ENCODE data around the gene TUBA3D.
"Not testable (repeated sequence)": the region's sequence is repeated elsewhere in the genome, so short reads cannot be mapped to it uniquely, and the experiment has no call there.

The TUBA3D gene

GRCh38 chr2:131530626-131531344, 54.9 kb downstream of the TUBA3D start:
- not testable (repeated sequence) for H3K27me3 ChIP-seq (replicated peaks; ENCODE audit: control insufficient read depth, insufficient read depth, low read length)

GRCh38 chr2:131531547-131532185, 55.7 kb downstream of the TUBA3D start:
- not testable (repeated sequence) for H3K4me1 ChIP-seq (ENCODE audit: control insufficient read depth, insufficient read depth, low read length); H3K4me3 ChIP-seq (ENCODE audit: low read length); DNase-seq (ENCODE audit: low read depth); H3K9me3 ChIP-seq (ENCODE audit: control insufficient read depth, low read length); H3K27me3 ChIP-seq (replicated peaks; ENCODE audit: control insufficient read depth, insufficient read depth, low read length); H3K36me3 ChIP-seq (ENCODE audit: control insufficient read depth, insufficient read depth, low read length, severe bottlenecking); H3K9ac ChIP-seq (ENCODE audit: low read length)

More at GRCh38 chr2:131530626-131531344, 54.9 kb downstream of the TUBA3D start:
- H3K4me1 ChIP-seq (ENCODE audit: control insufficient read depth, insufficient read depth, low read length); DNase-seq (ENCODE audit: low read depth); H3K9me3 ChIP-seq (ENCODE audit: control insufficient read depth, low read length); H3K4me3 ChIP-seq (ENCODE audit: low read length); H3K9ac ChIP-seq (ENCODE audit: low read length); H3K36me3 ChIP-seq (ENCODE audit: control insufficient read depth, insufficient read depth, low read length, severe bottlenecking): not testable (repeated sequence)
